HEK293 (cell line): Measurements from ENCODE around the gene ASIP.

Source experiments
- HOXD13 ChIP-seq: sonication (generic); formaldehyde crosslinking; IDR thresholded peaks from 2 replicates; pipeline ENCODE4 v1.8.0; 2022; ENCODE audit warnings: missing genetic modification reagents, borderline replicate concordance
- TCF7L2 ChIP-seq: IDR thresholded peaks from 2 replicates; pipeline ENCODE4 v1.6.1; 2011; ENCODE audit warnings: low read depth, mild to moderate bottlenecking, inconsistent platforms, low read length, moderate library complexity, borderline replicate concordance
- ZNF146 ChIP-seq: fragments of 450-650 bp; formaldehyde crosslinking; IDR thresholded peaks from 2 replicates; pipeline ENCODE4 v1.5.1; 2016; ENCODE audit warnings: missing biosample characterization, missing genetic modification characterization
- ZNF2 ChIP-seq: fragments of 450-650 bp; formaldehyde crosslinking; IDR thresholded peaks from 2 replicates; pipeline ENCODE4 v1.5.1; 2016; ENCODE audit warnings: missing biosample characterization, missing genetic modification characterization
- ZNF624 ChIP-seq: fragments of 450-650 bp; formaldehyde crosslinking; IDR thresholded peaks from 2 replicates; pipeline ENCODE4 v1.5.1; 2017; ENCODE audit warnings: missing biosample characterization, missing genetic modification characterization
- ZNF768 ChIP-seq: fragments of 450-650 bp; formaldehyde crosslinking; IDR thresholded peaks from 2 replicates; pipeline ENCODE4 v1.5.1; 2018; ENCODE audit warnings: missing biosample characterization, mild to moderate bottlenecking, missing genetic modification characterization
- ZNF843 ChIP-seq: fragments of 450-650 bp; formaldehyde crosslinking; IDR thresholded peaks from 2 replicates; pipeline ENCODE4 v1.5.1; 2016; ENCODE audit warnings: missing biosample characterization, missing genetic modification characterization
- TF ChIP-seq, protein P1 (sequence below): fragments of 450-650 bp; formaldehyde crosslinking; IDR thresholded peaks from 2 replicates; pipeline ENCODE4 v1.5.1; 2016; ENCODE audit warnings: missing biosample characterization, missing genetic modification characterization
- TF ChIP-seq, protein P2 (sequence below): fragments of 450-650 bp; formaldehyde crosslinking; IDR thresholded peaks from 2 replicates; pipeline ENCODE4 v1.5.1; 2016; ENCODE audit warnings: missing biosample characterization, missing genetic modification characterization
- TF ChIP-seq, protein P3 (sequence below): fragments of 450-650 bp; formaldehyde crosslinking; IDR thresholded peaks from 2 replicates; pipeline ENCODE4 v1.5.1; 2016; ENCODE audit warnings: missing biosample characterization, missing genetic modification characterization
- TF ChIP-seq, protein P4 (sequence below): fragments of 450-650 bp; formaldehyde crosslinking; IDR thresholded peaks from 2 replicates; pipeline ENCODE4 v1.5.1; 2016; ENCODE audit warnings: missing biosample characterization, missing genetic modification characterization

DNA sequence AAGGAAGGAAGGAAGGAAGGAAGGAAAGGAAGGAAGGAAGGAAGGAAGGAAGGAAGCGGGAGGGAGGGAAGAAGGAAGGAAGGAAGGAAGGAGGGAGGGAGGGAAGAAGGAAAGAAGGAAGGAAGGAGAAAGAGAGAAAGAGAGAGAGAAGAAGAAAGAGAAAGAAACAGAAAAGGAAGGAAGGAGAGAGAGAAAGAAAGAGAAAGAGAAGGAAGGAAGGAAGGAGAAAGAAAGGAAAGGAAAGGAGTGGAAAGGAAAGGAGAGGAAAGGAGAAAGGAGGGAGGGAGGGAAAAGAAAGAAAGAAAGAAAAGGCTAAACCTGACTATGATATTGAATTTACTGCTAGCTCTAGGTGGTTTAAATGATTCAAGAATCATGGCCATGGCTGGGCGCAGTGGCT is 5.3 kb upstream of the ASIP start:
- TF ChIP-seq, protein P1, sequence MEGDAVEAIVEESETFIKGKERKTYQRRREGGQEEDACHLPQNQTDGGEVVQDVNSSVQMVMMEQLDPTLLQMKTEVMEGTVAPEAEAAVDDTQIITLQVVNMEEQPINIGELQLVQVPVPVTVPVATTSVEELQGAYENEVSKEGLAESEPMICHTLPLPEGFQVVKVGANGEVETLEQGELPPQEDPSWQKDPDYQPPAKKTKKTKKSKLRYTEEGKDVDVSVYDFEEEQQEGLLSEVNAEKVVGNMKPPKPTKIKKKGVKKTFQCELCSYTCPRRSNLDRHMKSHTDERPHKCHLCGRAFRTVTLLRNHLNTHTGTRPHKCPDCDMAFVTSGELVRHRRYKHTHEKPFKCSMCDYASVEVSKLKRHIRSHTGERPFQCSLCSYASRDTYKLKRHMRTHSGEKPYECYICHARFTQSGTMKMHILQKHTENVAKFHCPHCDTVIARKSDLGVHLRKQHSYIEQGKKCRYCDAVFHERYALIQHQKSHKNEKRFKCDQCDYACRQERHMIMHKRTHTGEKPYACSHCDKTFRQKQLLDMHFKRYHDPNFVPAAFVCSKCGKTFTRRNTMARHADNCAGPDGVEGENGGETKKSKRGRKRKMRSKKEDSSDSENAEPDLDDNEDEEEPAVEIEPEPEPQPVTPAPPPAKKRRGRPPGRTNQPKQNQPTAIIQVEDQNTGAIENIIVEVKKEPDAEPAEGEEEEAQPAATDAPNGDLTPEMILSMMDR (tag by site-specific recombination): no peak
- TF ChIP-seq, protein P2, sequence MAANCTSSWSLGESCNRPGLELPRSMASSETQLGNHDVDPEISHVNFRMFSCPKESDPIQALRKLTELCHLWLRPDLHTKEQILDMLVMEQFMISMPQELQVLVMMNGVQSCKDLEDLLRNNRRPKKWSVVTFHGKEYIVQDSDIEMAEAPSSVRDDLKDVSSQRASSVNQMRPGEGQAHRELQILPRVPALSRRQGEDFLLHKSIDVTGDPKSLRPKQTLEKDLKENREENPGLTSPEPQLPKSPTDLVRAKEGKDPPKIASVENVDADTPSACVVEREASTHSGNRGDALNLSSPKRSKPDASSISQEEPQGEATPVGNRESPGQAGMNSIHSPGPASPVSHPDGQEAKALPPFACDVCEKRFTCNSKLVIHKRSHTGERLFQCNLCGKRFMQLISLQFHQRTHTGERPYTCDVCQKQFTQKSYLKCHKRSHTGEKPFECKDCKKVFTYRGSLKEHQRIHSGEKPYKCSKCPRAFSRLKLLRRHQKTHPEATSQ (tag by site-specific recombination): no peak
- TF ChIP-seq, protein P3, sequence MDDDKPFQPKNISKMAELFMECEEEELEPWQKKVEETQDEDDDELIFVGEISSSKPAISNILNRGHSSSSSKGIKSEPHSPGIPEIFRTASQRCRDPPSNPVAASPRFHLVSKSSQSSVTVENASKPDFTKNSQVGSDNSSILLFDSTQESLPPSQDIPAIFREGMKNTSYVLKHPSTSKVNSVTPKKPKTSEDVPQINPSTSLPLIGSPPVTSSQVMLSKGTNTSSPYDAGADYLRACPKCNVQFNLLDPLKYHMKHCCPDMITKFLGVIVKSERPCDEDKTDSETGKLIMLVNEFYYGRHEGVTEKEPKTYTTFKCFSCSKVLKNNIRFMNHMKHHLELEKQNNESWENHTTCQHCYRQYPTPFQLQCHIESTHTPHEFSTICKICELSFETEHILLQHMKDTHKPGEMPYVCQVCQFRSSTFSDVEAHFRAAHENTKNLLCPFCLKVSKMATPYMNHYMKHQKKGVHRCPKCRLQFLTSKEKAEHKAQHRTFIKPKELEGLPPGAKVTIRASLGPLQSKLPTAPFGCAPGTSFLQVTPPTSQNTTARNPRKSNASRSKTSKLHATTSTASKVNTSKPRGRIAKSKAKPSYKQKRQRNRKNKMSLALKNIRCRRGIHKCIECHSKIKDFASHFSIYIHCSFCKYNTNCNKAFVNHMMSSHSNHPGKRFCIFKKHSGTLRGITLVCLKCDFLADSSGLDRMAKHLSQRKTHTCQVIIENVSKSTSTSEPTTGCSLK (tag by site-specific recombination): no peak
- no peak for TF ChIP-seq ZNF843
- no peak for TF ChIP-seq ZNF146
- no peak for TF ChIP-seq ZNF2 (tag by site-specific recombination)
- no peak for TF ChIP-seq HOXD13
- TF ChIP-seq TCF7L2: no peak
- TF ChIP-seq, protein P4, sequence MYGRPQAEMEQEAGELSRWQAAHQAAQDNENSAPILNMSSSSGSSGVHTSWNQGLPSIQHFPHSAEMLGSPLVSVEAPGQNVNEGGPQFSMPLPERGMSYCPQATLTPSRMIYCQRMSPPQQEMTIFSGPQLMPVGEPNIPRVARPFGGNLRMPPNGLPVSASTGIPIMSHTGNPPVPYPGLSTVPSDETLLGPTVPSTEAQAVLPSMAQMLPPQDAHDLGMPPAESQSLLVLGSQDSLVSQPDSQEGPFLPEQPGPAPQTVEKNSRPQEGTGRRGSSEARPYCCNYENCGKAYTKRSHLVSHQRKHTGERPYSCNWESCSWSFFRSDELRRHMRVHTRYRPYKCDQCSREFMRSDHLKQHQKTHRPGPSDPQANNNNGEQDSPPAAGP: no peak
- TF ChIP-seq ZNF768 (tag by site-specific recombination): no peak
- no peak for TF ChIP-seq ZNF624 (tag by site-specific recombination)
